ENCODE data around the gene TMPRSS13.
A peak's percentile ranks its signal among the peaks of the same experiment; 100 is the strongest.
"Not testable (repeated sequence)": the region's sequence is repeated elsewhere in the genome, so short reads cannot be mapped to it uniquely, and the experiment has no call there.

The TMPRSS13 gene

GRCh38 chr11:117929142-117929915 is at the start of gene TMPRSS13:
Gene TMPRSS13, minus strand, starts transcription at chr11:117929402. Its CDS starts 95 bp downstream, at chr11:117929307.
- DNase-seq: no peak

DNA sequence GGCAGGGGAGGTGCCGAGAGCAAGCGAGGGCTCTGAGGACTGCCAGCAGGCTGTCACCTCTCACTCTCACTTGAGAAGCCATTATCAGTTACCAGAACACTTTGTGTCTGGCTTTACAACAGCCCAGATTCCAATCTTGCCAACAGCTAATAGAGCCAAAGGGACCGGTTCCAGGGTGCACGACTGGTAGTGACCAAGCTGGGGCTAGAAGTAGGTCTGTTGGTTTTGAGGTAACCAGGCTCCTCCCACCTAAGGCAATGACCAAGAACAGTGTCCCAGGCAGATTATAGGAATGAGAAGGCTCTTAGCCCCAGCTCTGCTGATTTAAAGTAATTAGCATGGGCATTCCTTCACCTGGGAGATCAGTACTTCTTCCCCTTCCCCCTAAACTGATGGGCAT is 49.8 kb upstream of the TMPRSS13 start:
- DNase-seq: no peak

GRCh38 chr11:117978291-117978910 is 49.2 kb upstream of the TMPRSS13 start:
- not testable (repeated sequence) for DNase-seq

DNA sequence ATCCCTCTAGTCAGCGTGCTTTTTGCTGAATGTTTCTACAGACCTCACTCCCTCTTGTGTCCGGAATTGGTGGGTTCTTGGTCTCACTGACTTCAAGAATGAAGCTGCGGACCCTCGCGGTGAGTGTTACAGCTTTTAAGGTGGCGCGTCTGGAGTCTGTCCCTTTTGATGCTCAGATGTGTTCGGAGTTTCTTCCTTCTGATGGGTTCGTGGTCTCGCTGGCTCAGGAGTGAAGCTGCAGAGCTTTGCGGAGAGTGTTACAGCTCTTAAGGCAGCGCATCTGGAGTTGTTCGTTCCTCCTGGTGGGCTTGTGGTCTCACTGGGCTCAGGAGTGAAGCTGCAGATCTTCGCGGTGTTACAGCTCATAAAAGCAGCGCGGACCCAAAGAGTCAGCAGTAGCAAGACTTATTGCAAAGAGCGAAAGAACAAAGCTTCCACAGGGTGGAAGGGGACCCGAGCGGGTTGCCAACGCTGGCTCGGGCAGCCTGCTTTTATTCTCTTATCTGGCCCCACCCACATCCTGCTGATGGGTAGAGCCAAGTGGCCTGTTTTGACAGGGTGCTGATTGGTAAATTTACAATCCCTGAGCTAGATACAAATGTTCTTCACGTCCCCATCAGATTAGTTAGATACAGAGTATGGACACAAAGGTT is 48.5 kb upstream of the TMPRSS13 start:
- not testable (repeated sequence) for DNase-seq

GRCh38 chr11:117977029-117977428 is 47.8 kb upstream of the TMPRSS13 start:
- DNase-seq: peak in 1 of 2 donors; percentile 56

GRCh38 chr11:117976445-117976844 is 47.2 kb upstream of the TMPRSS13 start:
- no peak for DNase-seq

DNA sequence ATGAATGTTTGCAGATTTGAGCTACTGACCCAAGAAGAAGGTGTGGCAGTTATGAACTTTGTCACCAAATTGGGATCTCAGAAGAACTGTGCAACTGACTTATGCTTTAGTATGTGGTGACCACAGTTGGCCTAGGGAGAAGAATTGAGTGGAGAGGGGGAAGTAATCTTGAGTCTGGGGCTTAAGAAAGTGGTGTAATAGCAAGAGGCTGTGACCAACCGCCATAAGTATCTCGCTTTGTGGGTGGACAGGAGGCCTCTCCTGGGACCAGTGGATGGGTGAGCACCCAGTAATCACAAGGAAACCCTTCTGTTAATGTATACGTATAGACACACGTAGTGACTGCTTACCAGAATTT is 44.3 kb upstream of the TMPRSS13 start:
- no peak for DNase-seq

GRCh38 chr11:117972629-117973502 is 43.7 kb upstream of the TMPRSS13 start:
- no peak for DNase-seq

GRCh38 chr11:117972044-117972443 is 42.8 kb upstream of the TMPRSS13 start:
- DNase-seq: no peak

- DNase-seq: peak in 1 of 2 donors; percentile 78
Measured at GRCh38 chr11:117970400-117971024, 41.3 kb upstream of the TMPRSS13 start.

- no peak for DNase-seq
Measured at GRCh38 chr11:117969160-117969991, 40.2 kb upstream of the TMPRSS13 start.

DNA sequence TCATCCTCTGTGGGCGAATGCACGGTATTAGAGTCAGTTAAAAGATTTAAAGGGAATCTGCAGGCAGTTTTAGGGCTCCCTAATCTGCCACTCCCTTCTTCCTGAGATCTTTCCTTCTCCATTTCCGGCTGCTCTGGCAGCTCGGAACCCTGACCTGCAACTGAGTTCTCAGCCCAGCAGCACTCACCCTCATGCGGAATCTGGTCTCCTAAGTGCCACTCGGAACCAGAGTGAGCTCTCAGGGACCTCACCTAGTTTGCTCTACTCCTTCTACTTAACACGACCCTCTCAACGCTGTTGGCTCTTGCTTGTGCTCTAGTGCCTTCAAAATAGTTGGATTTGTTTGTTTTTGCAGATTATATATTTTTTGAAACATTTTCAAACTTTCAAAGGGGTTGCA is 37.7 kb upstream of the TMPRSS13 start:
- no peak for DNase-seq

GRCh38 chr11:117962826-117963225 is 33.6 kb upstream of the TMPRSS13 start:
- no peak for DNase-seq

DNA sequence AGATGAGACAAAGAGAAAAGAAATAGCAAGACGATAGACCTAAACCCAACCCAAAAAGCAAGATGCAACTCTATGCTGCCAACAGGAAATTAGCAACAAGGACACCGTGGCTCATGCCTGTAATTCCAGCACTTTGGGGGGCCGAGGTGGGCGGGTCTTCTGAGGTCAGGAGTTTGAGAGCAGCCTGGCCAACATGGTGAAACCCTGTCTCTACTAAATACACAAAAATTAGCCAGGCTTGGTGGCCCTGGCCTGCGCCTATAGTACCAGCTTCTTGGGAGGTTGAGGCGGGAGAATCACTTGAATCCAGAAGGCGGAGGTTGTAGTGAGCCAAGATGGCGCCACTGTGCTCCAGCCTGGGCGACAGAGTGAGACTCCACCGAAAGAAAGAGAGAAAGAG is 32.7 kb upstream of the TMPRSS13 start:
- no peak for DNase-seq

DNA sequence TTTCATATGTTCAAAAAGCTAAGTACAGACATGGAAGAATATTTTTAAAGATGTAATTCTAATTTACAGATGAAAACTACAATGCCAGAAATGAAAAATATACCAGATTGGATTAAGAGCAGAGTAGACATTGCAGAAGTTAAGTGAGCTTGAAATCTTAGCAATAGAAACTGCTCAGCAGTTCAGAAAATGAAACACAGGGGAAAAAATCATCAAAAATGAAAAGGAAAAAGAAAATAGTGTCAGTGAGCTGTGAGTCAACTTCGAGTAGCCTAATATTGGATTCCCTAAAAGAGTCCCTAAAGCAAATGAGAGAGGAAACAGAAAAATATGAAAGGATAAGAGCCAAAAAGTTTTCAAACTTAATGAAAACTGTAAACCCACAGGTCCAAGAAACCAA is 31.2 kb upstream of the TMPRSS13 start:
- no peak for DNase-seq

GRCh38 chr11:117959438-117960149 is 30.4 kb upstream of the TMPRSS13 start:
- DNase-seq: peak in 1 of 2 donors; percentile 33

GRCh38 chr11:117958949-117959348 is 29.7 kb upstream of the TMPRSS13 start:
- DNase-seq: no peak

DNA sequence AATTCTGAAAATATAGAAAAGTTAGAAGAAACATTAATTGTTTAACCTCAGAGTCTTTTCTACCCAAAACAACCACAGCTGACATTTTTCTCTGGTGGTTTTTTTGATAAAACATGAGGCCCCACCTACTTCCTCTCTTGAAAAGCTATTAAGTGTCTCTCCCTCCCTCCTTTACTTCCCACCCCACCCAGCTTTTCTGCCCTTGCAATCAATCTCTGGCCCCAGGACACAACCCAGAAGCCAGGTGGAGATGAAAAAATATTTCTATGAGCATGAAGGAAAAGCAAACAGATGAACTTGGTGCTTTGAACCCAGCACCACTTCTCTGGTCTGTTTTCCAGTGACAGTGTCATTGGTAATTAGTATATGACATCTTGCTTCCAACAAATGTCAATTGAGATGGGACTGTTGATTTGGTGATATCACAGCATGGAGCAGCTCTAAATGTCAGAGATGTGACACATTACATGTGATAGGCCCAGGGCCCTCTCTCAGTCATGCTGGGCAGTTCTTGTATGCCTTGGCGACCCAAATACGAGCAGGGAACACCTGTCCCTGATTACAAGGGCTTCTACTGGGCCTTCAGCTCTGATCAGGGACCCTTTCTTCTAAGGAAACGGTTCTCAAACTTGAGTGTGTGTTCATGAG is 23.9 kb upstream of the TMPRSS13 start:
- DNase-seq: peak in 1 of 2 donors; percentile 47

DNA sequence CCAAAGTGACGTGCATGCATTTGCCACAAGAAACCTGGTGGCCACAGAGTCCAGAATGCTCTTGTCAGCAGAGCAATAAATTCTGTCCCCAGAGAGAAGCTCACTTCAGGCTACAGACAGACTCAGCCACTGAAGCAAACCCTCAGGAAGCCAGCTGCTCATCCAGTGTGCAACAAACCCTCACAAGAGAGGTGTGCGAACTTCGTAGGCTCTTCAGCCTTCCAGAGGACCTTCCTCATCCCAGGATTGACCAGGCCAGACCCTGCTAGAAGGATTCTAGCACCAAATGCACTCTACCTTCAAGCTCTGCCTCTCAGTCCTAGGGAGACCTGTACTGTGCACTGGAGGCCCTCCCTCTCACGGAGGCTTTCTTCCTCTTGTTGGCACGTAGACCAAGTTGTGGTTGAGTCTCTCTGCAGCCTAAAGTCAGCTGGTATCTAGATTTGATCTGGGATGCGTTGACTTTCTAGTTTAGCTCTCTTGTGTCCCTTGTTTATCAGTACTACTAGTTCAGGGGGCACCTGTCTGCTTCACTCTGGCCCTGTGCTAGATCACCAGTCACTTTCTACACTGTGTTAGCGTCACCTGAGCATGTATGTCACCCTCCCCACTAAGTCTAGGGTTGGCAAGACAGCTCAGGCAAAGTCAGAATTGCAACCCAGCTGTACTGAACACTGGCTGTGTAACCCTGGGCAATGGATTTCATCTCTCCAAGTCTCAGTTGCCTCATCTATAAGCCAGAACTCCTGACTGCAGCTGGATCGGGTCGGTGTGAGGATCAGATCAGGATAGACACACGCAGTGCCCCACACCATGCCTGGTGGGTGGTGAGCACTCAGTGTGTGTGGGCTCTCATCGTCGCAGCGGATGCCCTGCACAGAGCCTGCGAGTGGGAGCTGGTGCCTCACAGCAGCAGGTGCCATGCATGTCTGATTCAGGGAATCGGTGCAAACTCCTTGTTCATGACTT is 22.1 kb upstream of the TMPRSS13 start:
- DNase-seq: peak in 1 of 2 donors; percentile 69
